ENCODE results near the gene MAST3. TPM values are rescaled to one million over a fixed set of nuclear protein-coding genes. Genes with fewer than 3 reads are reported as not detected.

MAST3 gene
- total and polyA plus RNA-seq, 2 donors: 3.5 to 7.0 TPM

DNA sequence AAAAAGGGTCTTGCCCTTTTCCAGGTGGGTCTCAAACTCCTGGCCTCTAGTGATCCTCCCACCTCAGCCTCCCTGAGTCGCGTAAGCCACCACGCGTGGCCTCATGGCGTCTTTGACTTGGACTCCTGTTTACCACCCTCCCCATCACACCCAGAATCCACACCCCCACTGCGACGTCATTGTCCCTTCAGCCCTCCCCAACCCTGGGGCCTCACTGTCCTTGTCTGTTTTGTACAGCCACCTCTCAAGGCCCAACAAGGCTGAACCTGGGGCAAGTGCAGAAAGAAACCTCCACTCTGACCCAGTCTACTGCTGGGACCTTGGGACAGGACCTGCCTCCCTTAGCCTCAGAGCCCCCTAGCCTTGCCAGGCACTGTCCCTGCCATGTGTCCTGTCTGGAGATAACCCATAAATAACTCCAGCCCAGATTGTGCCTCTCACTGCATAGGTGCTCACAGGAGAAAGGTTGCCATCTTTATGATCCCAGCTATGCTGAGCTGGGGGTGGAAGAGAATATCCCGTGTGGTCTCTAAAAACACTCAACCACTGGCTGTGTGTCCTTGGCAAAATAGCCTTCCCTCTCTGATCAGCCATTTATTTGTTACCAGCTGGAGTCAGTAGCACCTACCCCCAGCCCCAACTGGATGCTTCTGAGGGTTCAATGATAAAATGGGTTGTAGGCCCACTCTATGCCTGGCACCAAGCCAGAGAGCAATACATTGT lies 74.2 kb downstream of the MAST3 start:
- no peaks in the 10 kb centered on the region for H3K4me1 ChIP-seq (ENCODE audit: insufficient read depth)
- DNase-seq (ENCODE audit: extremely low spot score): no peak
- 90% methylated on average over 8 of the region's 8 CpGs for WGBS
- peaks cover 2% of the 10 kb centered on the region for H3K36me3 ChIP-seq (ENCODE audit: insufficient read depth)
- H3K27ac ChIP-seq (ENCODE audit: low read depth): no peak overlapping the region
- H3K4me3 ChIP-seq (ENCODE audit: low read depth, low read length): no peak overlapping the region

DNA sequence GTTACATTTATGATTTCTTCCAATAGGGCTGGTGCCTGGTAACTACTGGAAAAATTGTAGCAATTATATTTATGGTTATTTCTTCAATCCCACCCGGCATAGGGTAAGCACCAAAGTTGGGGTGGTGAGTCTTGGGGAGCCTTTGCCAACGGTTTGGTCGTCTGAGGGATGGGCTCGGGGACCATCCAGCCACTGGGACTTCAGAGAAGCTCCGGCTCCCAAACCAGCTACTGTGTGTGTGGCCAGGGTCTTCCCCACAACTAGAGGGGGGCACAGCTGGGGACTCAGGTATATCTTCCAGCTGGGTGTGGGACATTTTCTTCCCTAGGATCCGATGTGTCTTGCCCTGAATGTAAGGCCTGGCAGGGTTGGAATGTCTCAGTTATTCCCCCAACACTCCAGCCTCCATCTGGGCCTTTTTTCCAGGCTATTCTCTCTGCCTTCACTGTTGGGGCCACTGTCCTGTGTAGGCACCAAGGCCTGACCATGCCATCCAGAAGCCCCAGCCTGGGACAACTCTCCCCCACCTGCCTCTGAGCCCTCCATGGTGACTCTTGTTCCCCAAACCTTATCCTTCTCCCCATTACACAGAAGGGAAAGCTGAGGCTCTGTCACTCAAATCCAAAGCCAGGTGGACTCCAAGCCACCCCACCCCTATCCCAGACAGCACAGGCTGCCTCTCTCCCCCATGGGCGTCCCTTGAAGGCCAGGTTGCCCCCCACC lies 74.9 kb downstream of the MAST3 start:
- Histone ChIP-seq H3K4me3 (ENCODE audit: low read depth, low read length) (no peak overlapping the region), H3K27ac (ENCODE audit: low read depth) (no peak overlapping the region), H3K4me1 (ENCODE audit: insufficient read depth) (no peaks in the 10 kb centered on the region), H3K36me3 (ENCODE audit: insufficient read depth) (no peaks in the 10 kb centered on the region)
- no peak for DNase-seq (ENCODE audit: extremely low spot score)
- WGBS: 86% methylated on average over 7 of the region's 7 CpGs

GRCh38 chr19:18173054-18173571 lies 75.5 kb downstream of the MAST3 start:
- WGBS: 50% methylated on average over 18 of the region's 18 CpGs
- Histone ChIP-seq H3K27ac (ENCODE audit: low read depth) (no peak overlapping the region), H3K4me1 (ENCODE audit: insufficient read depth) (no peaks in the 10 kb centered on the region), H3K36me3 (ENCODE audit: insufficient read depth) (no peaks in the 10 kb centered on the region), H3K4me3 (ENCODE audit: low read depth, low read length) (peak overlapping the region; percentile 57)
- no peak for DNase-seq (ENCODE audit: extremely low spot score)

DNA sequence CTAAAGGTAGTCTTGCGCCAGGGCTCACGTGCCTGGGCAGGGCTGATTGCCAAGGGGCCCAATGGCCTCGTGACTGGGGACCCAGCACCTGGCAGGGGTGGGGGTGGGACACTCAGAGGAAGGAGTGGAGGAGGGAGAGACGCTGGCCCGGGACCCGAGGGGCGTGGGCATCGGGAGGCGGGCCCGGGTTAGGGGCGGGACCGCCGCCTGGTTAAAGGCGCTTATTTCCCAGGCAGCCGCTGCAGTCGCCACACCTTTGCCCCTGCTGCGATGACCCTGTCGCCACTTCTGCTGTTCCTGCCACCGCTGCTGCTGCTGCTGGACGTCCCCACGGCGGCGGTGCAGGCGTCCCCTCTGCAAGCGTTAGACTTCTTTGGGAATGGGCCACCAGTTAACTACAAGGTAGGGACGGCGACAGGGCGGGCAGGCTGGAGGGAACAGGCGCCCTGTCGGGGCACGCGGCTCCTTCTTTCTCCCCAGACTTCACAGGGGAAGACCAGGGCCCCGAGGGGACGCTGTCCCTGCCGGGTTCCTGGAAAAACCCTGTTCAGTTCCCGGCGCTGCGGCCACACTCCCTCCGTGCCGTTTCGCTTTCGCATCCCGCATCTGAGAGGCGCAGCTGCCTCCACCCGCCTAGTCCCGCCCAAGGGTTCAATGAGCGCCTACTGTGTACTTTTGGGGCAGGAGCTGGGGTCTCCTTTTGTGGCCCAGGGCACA lies 76.2 kb downstream of the MAST3 start, which contains the start of gene IFI30:
TSS of gene IFI30 (plus strand) at position 242 of the 717 bp plus-strand sequence. CDS start at position 271, 29 bp downstream.
- Histone ChIP-seq H3K4me1 (ENCODE audit: insufficient read depth) (no peaks in the 10 kb centered on the region), H3K36me3 (ENCODE audit: insufficient read depth) (no peaks in the 10 kb centered on the region), H3K4me3 (ENCODE audit: low read depth, low read length) (peak within 1 kb of the TSS; percentile 57), H3K27ac (ENCODE audit: low read depth) (no peak within 1 kb of the TSS)
- WGBS: under 1% methylated on average over 47 of the region's 47 CpGs
- DNase-seq (ENCODE audit: extremely low spot score): no peak

- H3K27ac ChIP-seq (ENCODE audit: low read depth): no peak overlapping the region
- no peaks in the 10 kb centered on the region for H3K36me3 ChIP-seq (ENCODE audit: insufficient read depth)
- 87% methylated on average over 11 of the region's 11 CpGs for WGBS
- H3K4me1 ChIP-seq (ENCODE audit: insufficient read depth): no peaks in the 10 kb centered on the region
- no peak for DNase-seq (ENCODE audit: extremely low spot score)
- H3K4me3 ChIP-seq (ENCODE audit: low read depth, low read length): no peak overlapping the region
Measured at GRCh38 chr19:18174983-18175382, 77.4 kb downstream of the MAST3 start.

GRCh38 chr19:18176367-18177310 lies 79.1 kb downstream of the MAST3 start:
- DNase-seq (ENCODE audit: extremely low spot score): no peak
- H3K27ac ChIP-seq (ENCODE audit: low read depth): no peak overlapping the region
- no peaks in the 10 kb centered on the region for H3K4me1 ChIP-seq (ENCODE audit: insufficient read depth)
- H3K36me3 ChIP-seq (ENCODE audit: insufficient read depth): no peaks in the 10 kb centered on the region
- no peak overlapping the region for H3K4me3 ChIP-seq (ENCODE audit: low read depth, low read length)
- WGBS: 77% methylated on average over 19 of the region's 19 CpGs

DNA sequence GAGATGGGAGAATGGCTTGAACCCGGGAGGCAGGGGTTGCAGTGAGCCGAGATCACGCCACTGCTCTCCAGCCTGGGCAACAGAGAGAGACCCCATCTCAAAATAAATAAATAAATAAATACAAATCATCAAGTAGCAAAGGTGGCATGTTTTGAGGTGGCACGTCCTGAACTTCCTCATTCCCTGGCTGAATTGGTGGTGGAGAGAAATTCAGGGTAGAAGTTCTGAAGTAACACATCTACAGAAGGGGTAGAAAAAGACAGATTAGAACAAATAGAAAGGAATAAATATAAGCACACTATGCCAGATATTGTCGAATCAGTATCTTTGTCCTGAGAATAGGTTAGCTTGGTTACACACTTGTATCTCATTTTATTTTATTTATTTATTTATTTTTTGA lies 82.4 kb downstream of the MAST3 start:
- Histone ChIP-seq H3K4me1 (ENCODE audit: insufficient read depth) (no peaks in the 10 kb centered on the region), H3K36me3 (ENCODE audit: insufficient read depth) (no peaks in the 10 kb centered on the region), H3K27ac (ENCODE audit: low read depth) (no peak overlapping the region), H3K4me3 (ENCODE audit: low read depth, low read length) (no peak overlapping the region)
- no peak for DNase-seq (ENCODE audit: extremely low spot score)
- 88% methylated on average over 5 of the region's 5 CpGs for WGBS

- no peak for DNase-seq (ENCODE audit: extremely low spot score)
- no peaks in the 10 kb centered on the region for H3K36me3 ChIP-seq (ENCODE audit: insufficient read depth)
- no peaks in the 10 kb centered on the region for H3K4me1 ChIP-seq (ENCODE audit: insufficient read depth)
- H3K4me3 ChIP-seq (ENCODE audit: low read depth, low read length): no peak overlapping the region
- H3K27ac ChIP-seq (ENCODE audit: low read depth): no peak overlapping the region
Measured at GRCh38 chr19:18183529-18183928, 86.0 kb downstream of the MAST3 start.

GRCh38 chr19:18185538-18185937 lies 88.0 kb downstream of the MAST3 start:
- WGBS: 57% methylated on average over 6 of the region's 6 CpGs
- H3K4me3 ChIP-seq (ENCODE audit: low read depth, low read length): no peak overlapping the region
- H3K4me1 ChIP-seq (ENCODE audit: insufficient read depth): no peaks in the 10 kb centered on the region
- no peaks in the 10 kb centered on the region for H3K36me3 ChIP-seq (ENCODE audit: insufficient read depth)
- DNase-seq (ENCODE audit: extremely low spot score): no peak
- H3K27ac ChIP-seq (ENCODE audit: low read depth): no peak overlapping the region

- no peak for DNase-seq (ENCODE audit: extremely low spot score)
- Histone ChIP-seq H3K36me3 (ENCODE audit: insufficient read depth) (no peaks in the 10 kb centered on the region), H3K27ac (ENCODE audit: low read depth) (no peak overlapping the region), H3K4me1 (ENCODE audit: insufficient read depth) (no peaks in the 10 kb centered on the region), H3K4me3 (ENCODE audit: low read depth, low read length) (no peak overlapping the region)
- WGBS: 87% methylated on average over 4 of the region's 4 CpGs
Measured at GRCh38 chr19:18190278-18190677, 92.7 kb downstream of the MAST3 start.

- 62% methylated on average over 5 of the region's 5 CpGs for WGBS
- no peaks in the 10 kb centered on the region for H3K4me1 ChIP-seq (ENCODE audit: insufficient read depth)
- no peak for DNase-seq (ENCODE audit: extremely low spot score)
- no peak overlapping the region for H3K27ac ChIP-seq (ENCODE audit: low read depth)
- peak overlapping the region; percentile 33 for H3K4me3 ChIP-seq (ENCODE audit: low read depth, low read length)
- H3K36me3 ChIP-seq (ENCODE audit: insufficient read depth): no peaks in the 10 kb centered on the region
Measured at GRCh38 chr19:18191640-18192062, 94.1 kb downstream of the MAST3 start.

DNA sequence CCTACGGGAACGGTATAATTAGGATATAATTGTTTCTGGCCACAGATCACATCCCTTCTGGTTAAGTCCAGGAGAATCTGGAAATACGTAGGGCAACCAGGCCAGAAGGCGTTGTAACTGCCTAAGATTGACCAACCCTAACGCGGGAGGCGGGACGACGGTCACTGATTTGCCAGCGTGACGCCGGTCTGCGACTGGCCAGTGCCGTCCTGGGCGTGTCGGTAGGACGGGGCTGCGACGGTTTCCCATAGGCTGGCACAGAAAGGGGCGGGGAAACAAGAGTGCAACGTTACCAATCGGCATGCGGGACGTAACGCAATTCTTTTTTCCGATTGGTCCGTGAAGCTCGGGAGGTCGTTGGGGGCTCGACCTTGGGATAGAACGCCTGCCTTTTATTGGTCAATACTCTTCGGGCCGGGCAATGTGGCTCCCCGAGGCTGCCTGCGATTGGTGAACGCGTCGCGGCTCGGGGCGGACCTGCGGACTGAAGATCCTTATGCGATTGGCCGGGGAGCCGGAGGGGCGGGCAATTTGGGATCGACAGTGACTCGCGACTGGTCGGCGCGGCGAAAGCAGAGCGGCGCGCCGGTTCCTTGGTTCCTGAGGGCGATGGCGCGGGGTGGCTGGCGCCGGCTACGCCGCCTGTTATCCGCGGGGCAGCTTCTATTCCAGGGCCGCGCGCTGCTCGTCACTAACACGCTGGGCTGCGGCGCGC lies 95.3 kb downstream of the MAST3 start, which contains the start of gene MPV17L2:
TSS of gene MPV17L2 (plus strand) at position 546 of the 715 bp plus-strand sequence. CDS start at position 610, 64 bp downstream.
- peak within 1 kb of the TSS; percentile 61 for H3K4me3 ChIP-seq (ENCODE audit: low read depth, low read length)
- peak; percentile 100 for DNase-seq (ENCODE audit: extremely low spot score)
- H3K4me1 ChIP-seq (ENCODE audit: insufficient read depth): no peaks in the 10 kb centered on the region
- no peaks in the 10 kb centered on the region for H3K36me3 ChIP-seq (ENCODE audit: insufficient read depth)
- WGBS: under 1% methylated on average over 74 of the region's 74 CpGs
- peak within 1 kb of the TSS; percentile 86 for H3K27ac ChIP-seq (ENCODE audit: low read depth)
